Heart right ventricle (tissue), 16 donors: ENCODE data around the gene AAGAB. TPM values are rescaled to one million over a fixed set of nuclear protein-coding genes. Genes with fewer than 3 reads are reported as not detected.
A peak's percentile ranks its signal among the peaks of the same experiment; 100 is the strongest.

Source experiments
- ATAC-seq, 8 donors: fragments of 200-7000 bp; cut with Tn5 transposase; one replicate each; pipeline ENCODE4 v1.9.1; 2020; ENCODE audit warnings: mild to moderate bottlenecking in 8 of 8, moderate library complexity in 8 of 8, moderate number of reproducible peaks in 1 of 8
- DNase-seq, 2 donors: peaks; one replicate each; pipeline ENCODE4 v3.0.0-alpha.2; 2020
- H3K27ac ChIP-seq, 10 donors: fragments of 200-600 bp; sonication (generic) in 2 of 10; one replicate each; pipeline versions ENCODE4 v1.5.0 to v1.8.0; 2020 to 2022; ENCODE audit warnings: mild to moderate bottlenecking in 3 of 10
- H3K27me3 ChIP-seq, 7 donors: fragments of 200-600 bp; one replicate each; pipeline ENCODE4 v1.8.0; 2021 to 2022; ENCODE audit warnings: mild to moderate bottlenecking in 2 of 7
- H3K36me3 ChIP-seq, 9 donors: fragments of 200-600 bp; sonication (generic) in 1 of 9; one replicate each; pipeline versions ENCODE4 v1.5.0 to v1.8.0; 2020 to 2022; ENCODE audit warnings: mild to moderate bottlenecking in 2 of 9
- H3K4me1 ChIP-seq, 9 donors: fragments of 200-600 bp; sonication (generic) in 1 of 9; one replicate each; pipeline versions ENCODE4 v1.5.0 to v1.8.0; 2020 to 2022; ENCODE audit warnings: mild to moderate bottlenecking in 4 of 9
- H3K4me3 ChIP-seq, 10 donors: fragments of 200-600 bp; sonication (generic) in 2 of 10; one replicate each; pipeline versions ENCODE4 v1.5.0 to v1.8.0; 2020 to 2022; ENCODE audit warnings: mild to moderate bottlenecking in 7 of 10, moderate library complexity in 2 of 10
- H3K9me3 ChIP-seq, 11 donors: fragments of 200-600 bp in 10 of 11; sonication (generic) in 2 of 11; one replicate each; pipeline versions ENCODE4 v1.5.0 to v1.8.0; 2013 to 2022; ENCODE audit warnings: mild to moderate bottlenecking in 2 of 11, control low read depth in 1 of 11, moderate library complexity in 1 of 11
- WGBS, 2 donors: extraction: QIAGEN DNeasy Blood & Tissue Kit; methylation state at CpG; one replicate each; pipeline ENCODE4 v1.1.7; 2013; ENCODE audit warnings: inconsistent platforms in 1 of 2; 5-methylcytosine and 5-hydroxymethylcytosine counted together
- intact Hi-C, 10 donors: fragments of 100-400 bp; cut with DNase I; formaldehyde crosslinking; loops; one replicate each; pipeline versions ENCODE4 v1.11.1 to v1.14.2; 2022
- polyA plus RNA-seq, 2 donors: library from polyadenylated mRNA; stranded (reverse); fragments of 200-250 nt; gene quantifications; one replicate each; pipeline ENCODE4 v1.2.3, GENCODE V29; 2013
- total RNA-seq, 10 donors: library from RNA; stranded (reverse); fragmentation: NEBNext Ultra II Directional in 3 of 10; extraction: Animal tissue kit (Norgen Biotek cat#: 25700) in 3 of 10; gene quantifications; one replicate each; pipeline versions ENCODE4 v1.2.1 to v1.2.4, GENCODE V29; 2021 to 2023
- TF ChIP-seq, protein P1 (sequence below), 9 donors: fragments of 200-600 bp; sonication (generic) in 2 of 9; IDR thresholded peaks; one replicate each; pipeline versions ENCODE4 v1.5.0 to v1.8.0; 2021 to 2022; ENCODE audit warnings: antibody characterized with exemption in 9 of 9, mild to moderate bottlenecking in 5 of 9, moderate library complexity in 1 of 9
- donor health status: Arrhythmogenic right ventricular cardiomyopathy.
- donor health status: ischemic (EF 13 %, LVEDD 7.1; RV severe dilation, severe dysfunction).
- donor health status: healthy with polysubstance abuse.
- donor health status: DM: no; HTN: yes; CAD: no.
- donor health status: DM: no; HTN: no; CAD: no.
- donor health status: ischemic (EF 25% LVEDD 6.9; RV normal size, moderate dysfunction).
- donor health status: ischemic (EF 25% LVEDD 5.7; RV mildly dilated, moderate dysfunction).
- donor health status: healthy.
- donor health status: DM: yes; HTN: yes; CAD: no.
- donor health status: Ischemic cardiomyopathy.
- donor health status: ischemic (EF 35%, LVEDD 5.7; RV mildly dilated, moderate dysfunction).
- donor health status: nonischemic (EF 11% LVEDD 7.7; RV severe dilation, severe dysfunction).
- donor health status: DM: yes; HTN: yes; CAD: no.
- donor health status: PGD.
- donor health status: ischemic (EF 29% LVEDD 5.4; RV normal size, mild dysfunction).
- donor health status: nonischemic (EF 23%, LVEDD 6.1; RV moderate dilation, normal function).

Gene AAGAB
- total and polyA plus RNA-seq, 12 donors, result 4.3 to 33.4 (median 24.3) TPM

- ATAC-seq (peak in 1 of 8 donors; percentile 0), DNase-seq (no peak)
- WGBS, 2 donors, result 58 to 60% methylated on average over 9 of the region's 9 CpGs
- H3K4me1 ChIP-seq, result peaks cover 35 to 66% (median 58%) of the 10 kb centered on the region in 9 donors
- intact Hi-C loops, result loop anchor here in 6 of 10 donors (1.0 to 10.0 kb wide), 6 partner anchors 63 to 303 kb away; partner anchors contain the start of gene SMAD3 (in 6 of the 6)
- TF ChIP-seq, protein P1, sequence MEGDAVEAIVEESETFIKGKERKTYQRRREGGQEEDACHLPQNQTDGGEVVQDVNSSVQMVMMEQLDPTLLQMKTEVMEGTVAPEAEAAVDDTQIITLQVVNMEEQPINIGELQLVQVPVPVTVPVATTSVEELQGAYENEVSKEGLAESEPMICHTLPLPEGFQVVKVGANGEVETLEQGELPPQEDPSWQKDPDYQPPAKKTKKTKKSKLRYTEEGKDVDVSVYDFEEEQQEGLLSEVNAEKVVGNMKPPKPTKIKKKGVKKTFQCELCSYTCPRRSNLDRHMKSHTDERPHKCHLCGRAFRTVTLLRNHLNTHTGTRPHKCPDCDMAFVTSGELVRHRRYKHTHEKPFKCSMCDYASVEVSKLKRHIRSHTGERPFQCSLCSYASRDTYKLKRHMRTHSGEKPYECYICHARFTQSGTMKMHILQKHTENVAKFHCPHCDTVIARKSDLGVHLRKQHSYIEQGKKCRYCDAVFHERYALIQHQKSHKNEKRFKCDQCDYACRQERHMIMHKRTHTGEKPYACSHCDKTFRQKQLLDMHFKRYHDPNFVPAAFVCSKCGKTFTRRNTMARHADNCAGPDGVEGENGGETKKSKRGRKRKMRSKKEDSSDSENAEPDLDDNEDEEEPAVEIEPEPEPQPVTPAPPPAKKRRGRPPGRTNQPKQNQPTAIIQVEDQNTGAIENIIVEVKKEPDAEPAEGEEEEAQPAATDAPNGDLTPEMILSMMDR (IDR thresholded peaks at IDR 0.05), result no peak
- H3K27me3 ChIP-seq, result no peaks in the 10 kb centered on the region
- no peaks in the 10 kb centered on the region for H3K9me3 ChIP-seq
- peak overlapping the region; percentile 79 to 95 (median 86) for H3K27ac ChIP-seq
- H3K36me3 ChIP-seq, result peaks cover 0 to 88% (median 7%) of the 10 kb centered on the region in 9 donors
- H3K4me3 ChIP-seq, result no peak overlapping the region
Measured at GRCh38 chr15:67185621-67186225, 68.7 kb downstream of the AAGAB start.

DNA sequence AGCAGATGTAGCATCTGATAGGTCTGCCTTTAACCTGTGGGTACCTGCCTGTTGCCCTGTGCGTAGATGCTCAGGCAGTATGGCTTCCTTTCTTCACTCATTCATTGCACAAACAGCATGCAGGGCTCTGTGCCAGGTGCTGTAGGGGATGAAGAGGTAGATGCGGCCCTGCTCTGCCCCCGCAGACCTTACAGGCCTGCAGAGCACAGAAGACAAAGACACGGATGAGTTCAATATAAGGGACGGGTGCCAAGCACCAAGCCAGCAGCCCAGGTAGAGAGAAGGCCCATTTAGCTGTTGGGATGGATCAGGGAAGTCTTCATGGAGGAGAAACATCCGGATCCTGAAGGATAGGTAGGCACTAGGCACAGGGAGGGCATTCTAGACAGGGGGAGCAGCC is 69.4 kb downstream of the AAGAB start:
- intact Hi-C loops, result loop anchor here in 6 of 10 donors (5.0 to 10.0 kb wide), 5 partner anchors 63 to 303 kb away; partner anchors contain the start of gene SMAD3 (in 6 of the 6)
- WGBS, 2 donors, result 76 to 82% methylated on average over 6 of the region's 6 CpGs
- Histone ChIP-seq H3K4me1 (peaks cover 33 to 61% (median 52%) of the 10 kb centered on the region in 9 donors), H3K27ac (peak overlapping the region in 9 of 10 donors; percentile 79 to 95 (median 87)), H3K36me3 (peaks cover 0 to 88% (median 7%) of the 10 kb centered on the region in 9 donors), H3K9me3 (no peaks in the 10 kb centered on the region), H3K27me3 (no peaks in the 10 kb centered on the region), H3K4me3 (no peak overlapping the region)
- TF ChIP-seq, protein P1 (IDR thresholded peaks at IDR 0.05), result no peak
- no peak for DNase-seq
- ATAC-seq, result no peak

DNA sequence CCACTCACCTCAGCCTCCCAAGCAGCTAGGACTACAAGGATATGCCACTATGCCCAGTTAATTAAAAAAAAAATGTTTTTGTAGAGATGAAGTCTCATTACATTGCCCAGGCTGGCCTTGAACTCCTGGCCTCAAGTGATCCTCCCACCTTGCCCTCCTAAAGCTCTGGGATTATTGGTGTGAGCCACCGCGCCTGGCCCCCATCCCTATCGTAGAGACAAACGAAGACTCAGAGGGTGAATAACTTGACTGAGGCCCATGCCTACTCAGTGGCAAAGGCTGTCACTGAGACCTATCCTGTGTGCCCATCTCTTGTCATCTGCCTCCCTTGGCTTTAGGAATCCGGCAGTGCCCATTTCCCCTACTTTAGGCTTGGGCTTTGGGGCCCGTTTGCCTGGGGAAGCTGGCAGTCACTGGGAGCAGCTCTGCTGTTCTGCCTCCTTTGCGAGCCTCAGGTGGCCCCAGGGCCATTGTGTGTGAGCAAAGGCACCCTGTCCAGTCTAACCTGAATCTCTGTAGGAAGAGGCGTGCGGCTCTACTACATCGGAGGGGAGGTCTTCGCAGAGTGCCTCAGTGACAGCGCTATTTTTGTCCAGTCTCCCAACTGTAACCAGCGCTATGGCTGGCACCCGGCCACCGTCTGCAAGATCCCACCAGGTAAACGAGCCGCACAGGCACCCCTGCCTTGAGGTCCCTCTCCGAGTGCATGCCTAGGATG is 70.1 kb downstream of the AAGAB start:
- H3K27ac ChIP-seq, result peak overlapping the region in 3 of 10 donors; percentile 21 to 95 (median 23)
- no peak overlapping the region for H3K4me3 ChIP-seq
- ATAC-seq, result no peak
- intact Hi-C loops, result loop anchor here in 3 of 10 donors (10.0 kb wide), 2 partner anchors 80 to 240 kb away; no protein-coding TSS in a partner anchor
- no peaks in the 10 kb centered on the region for H3K27me3 ChIP-seq
- TF ChIP-seq, protein P1 (IDR thresholded peaks at IDR 0.05), result no peak
- no peaks in the 10 kb centered on the region for H3K9me3 ChIP-seq
- H3K36me3 ChIP-seq, result peaks cover 0 to 88% (median 7%) of the 10 kb centered on the region in 9 donors
- WGBS, 2 donors, result 71 to 83% methylated on average over 18 of the region's 18 CpGs
- no peak for DNase-seq
- H3K4me1 ChIP-seq, result peaks cover 31 to 60% (median 45%) of the 10 kb centered on the region in 9 donors

GRCh38 chr15:67183443-67184169 is 70.9 kb downstream of the AAGAB start:
- peaks cover 0 to 89% (median 7%) of the 10 kb centered on the region in 9 donors for H3K36me3 ChIP-seq
- ATAC-seq (no peak), DNase-seq (no peak)
- H3K27ac ChIP-seq, result peak overlapping the region in 2 of 10 donors; percentile 21 to 39
- intact Hi-C loops, result loop anchor here in 3 of 10 donors (10.0 kb wide), 2 partner anchors 79 to 239 kb away; no protein-coding TSS in a partner anchor
- TF ChIP-seq, protein P1 (IDR thresholded peaks at IDR 0.05), result no peak
- no peaks in the 10 kb centered on the region for H3K9me3 ChIP-seq
- no peak overlapping the region for H3K4me3 ChIP-seq
- H3K27me3 ChIP-seq, result no peaks in the 10 kb centered on the region
- H3K4me1 ChIP-seq, result peaks cover 25 to 60% (median 43%) of the 10 kb centered on the region in 9 donors
- WGBS, 2 donors, result 76 to 82% methylated on average over 7 of the region's 7 CpGs
